NCI-H2081 treated with DMSO at 0.1 percent for 48 hours (cell line): Measurements from ENCODE around the gene VILL.
"Not testable (repeated sequence)": the region's sequence is repeated elsewhere in the genome, so short reads cannot be mapped to it uniquely, and the experiment has no call there.

Source experiments
- DNase-seq: peaks from one replicate; lab custom pipeline; 2025; lab: John Stamatoyannopoulos, UW

The VILL gene

DNA sequence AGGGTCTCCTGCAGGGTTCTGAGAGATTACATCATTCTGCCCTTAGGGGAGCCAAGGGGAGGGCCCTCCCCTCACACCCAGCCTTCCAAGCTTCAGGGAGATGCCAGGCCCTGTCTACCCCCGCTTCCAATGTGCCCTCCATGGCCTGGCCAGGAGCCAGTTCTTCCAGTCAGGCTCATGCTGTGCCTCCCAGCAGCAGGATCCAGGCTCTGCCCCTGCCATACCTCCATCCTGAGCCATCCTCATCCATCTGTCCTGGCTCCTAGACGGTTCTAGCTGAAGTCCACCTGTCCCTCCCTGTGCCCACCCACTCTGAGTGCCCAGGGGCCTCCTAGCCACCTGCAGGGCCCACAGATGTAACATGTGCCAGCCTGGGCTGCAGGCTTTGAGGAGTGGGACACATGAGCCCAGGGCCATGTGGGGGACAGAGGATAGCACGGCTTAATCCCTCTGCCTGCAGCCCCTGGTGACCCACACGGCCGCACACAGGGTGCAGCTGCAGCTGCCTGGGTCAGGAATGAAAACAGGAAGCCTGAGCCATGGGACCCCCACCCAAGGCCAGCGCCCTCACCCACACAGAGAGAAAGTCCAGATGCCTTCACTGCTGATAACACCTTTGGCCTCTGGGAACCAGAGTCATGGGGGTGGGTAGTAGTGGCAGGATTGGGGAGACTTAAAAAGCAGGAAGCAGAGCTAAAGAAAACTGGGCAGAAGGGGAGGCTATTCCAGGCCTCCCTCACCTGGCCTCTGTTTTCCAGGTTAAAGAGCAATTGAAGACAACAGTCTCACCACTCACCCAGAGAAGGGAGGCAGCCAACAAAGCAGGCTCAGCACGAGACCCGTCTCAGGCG, 27.1 kb downstream of the VILL start:
- no peak for DNase-seq

DNA sequence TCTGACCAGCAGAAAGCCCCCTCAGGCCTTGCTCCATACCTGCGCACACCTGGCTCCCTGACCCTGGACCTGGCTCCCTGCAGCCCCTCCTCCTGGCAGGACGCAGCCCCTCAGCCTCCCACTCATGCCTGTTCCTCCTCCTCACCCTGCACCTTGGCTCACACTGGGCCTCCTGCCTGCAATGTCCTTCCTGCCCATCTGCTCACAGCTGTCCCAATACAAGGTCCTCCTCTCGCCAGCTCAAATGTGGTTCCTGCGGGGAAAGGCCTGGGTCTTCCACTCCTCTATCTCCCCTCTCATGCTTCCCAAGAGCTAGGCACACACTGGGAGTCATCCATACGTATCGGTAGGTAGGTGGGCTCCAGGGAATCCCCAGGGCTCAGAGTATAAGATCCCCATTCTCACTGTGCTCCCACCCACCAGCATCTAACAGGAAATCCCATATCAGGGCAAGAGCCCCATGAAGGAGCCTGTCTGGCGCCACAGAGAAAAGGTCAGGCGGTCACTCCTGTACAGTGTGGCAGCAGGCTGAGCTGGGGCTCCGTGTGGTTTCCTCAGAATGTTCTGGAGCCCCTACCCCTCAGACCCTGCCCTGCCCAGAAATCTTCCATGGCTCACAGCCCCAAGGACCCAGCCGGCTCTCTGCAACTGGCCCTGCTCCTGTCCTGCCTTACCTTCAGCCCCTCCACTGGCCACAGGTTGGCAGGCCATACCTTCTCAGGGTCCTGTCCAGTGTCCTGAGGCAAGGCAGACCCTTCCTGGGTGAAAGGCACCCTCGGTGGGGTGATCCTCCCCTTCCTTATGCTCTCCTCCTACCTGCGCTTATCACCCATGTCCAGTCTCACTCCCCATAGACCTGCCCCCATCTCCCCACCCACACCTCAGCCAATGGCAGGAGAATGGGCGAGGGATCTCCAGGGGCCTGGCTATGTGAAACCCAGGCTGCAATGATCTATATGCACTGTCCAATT, 28.0 kb downstream of the VILL start:
- no peak for DNase-seq

DNA sequence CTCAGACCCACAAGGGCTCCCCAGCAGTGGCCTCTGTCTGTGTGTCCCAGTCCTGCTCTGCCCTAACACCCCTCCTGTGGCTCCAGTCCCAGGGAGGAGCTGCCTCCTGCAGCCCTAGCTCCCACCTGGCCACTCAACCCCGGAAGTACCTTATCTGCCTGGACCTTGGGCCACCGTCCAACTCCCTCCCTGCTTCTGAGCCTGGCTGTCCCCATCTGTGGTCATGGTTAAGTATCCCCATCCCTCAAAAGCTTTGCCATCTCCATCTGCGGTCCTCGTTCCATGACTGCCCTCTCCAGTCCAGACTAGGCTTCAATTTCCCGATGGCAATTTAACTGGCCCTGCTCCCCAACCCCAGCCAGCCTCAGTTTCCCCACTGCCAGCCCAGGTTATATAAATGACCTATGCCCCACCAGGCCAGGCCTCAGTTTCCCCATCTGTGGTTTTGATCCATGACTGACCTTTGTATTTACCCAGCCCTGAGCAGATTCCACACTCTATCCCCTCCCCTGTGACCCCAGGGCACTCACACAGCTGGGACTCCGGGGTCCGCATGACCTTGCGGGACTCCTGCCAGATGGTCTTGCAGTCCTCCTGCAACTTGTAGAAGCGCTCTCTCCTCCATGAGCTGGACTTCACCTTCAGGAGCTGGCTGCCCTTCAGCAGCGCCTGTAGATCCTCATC, 29.2 kb downstream of the VILL start:
- DNase-seq: no peak

DNA sequence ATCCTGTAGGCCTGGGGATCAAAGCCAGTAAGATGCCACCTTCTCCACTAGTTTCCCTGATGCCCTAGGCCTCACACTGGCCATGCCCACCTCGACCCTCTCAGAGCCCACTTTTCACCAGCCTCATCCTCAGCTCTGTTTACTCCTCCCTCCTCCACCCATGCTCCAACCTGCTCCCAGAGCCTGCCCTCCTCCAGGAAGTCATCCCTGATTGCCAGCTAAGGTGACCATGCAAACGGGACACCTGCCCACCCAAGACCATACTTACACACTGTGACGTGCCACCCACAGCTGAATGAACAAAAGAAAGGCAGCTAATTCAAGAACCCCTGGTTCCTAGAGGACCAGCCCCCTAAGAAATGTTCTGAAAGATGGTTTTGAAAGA, 29.7 kb downstream of the VILL start:
- DNase-seq: no peak

DNA sequence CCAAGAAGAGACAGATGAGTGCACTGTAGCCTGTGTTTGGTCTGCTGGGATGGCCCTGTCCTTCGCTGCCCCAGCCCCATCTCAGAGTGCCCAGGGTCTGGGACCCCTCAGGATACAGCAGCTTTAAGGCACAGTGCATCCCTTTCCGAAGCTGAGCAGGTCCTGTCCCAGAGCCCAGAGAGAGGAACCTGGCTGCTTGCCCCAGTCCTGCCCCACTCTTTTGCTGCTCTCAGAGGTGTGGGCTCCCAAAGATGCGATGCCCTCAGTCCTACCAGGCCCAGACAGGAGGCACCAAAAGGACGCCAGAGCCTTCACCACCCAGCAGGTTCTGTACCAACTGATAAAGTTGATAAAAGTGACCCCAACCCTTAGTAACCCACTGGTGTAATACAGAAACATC, 30.6 kb downstream of the VILL start:
- DNase-seq: no peak

DNA sequence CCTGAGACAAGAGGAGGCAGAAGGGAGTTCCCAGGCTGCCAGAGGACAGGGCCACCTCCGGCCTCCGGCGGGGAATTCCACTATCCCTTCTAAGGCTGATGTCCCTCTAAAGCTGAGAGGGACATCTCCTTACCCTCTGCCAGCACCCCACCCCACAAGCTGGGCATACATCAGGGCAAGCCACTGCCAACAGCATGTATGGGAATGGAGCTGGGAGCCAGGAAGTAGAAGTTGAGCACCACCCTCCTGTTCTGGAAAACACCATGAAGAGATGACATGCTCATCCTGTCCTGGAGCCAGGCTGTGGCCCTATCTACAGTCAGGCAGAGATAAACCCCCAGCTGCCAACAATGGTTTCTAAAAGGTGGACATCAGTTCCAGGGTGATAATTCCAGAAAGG, 31.7 kb downstream of the VILL start:
- no peak for DNase-seq

DNA sequence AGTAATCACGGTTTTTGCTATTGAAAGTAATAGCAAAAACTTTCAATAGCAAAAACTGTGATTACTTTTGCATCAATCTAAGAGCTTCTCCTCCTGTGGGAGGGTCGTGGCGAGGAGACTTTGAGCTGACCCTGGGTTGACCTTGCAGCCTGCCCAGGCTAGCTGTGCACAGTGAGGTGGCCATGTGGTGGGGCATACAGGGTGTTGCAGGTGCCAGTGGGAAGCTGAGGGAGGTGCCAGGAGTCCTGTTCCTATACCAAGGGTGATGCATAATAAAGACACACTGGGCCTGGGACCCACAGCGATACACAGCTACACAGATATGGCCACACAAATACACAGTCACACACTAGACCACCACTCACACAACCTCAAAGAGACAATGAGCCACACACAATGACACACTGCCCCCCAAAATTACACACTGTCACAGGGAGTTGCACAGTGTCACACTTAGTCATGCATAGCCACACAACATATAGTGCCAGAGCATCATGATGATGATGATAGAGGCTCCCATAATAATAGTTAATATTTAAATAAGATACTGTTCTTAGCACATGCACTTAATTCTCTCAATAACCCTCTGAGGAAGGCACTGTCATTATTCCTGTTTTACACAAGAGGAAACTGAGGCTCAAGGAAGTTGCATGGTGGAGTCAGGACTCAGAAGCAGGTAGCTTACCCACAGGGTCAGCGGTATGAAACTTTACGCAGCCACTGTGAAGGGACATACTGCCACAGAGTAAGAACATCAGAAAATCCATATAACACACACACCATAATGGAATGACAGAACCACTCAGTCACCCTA, 32.5 kb downstream of the VILL start:
- DNase-seq: no peak

DNA sequence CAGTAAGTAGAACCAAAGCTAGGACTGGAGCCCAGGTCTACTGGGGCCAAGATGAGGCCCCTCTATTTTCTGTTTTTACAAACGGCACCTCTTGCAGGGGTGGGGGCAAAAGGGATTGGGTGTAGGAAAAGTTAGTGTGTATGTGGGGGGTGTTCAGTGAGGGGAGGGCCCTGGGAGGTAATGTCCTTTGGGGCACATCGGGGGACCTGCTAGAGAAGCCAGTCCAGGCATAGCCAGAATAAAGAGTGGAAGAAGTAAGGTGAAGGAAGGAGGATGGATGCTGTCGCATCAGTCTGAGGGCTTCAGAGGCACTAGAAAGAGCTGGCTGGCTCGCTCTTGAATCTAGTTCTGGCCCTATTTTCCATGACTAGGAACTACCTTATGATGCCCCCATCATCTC, 36.3 kb downstream of the VILL start:
- no peak for DNase-seq

DNA sequence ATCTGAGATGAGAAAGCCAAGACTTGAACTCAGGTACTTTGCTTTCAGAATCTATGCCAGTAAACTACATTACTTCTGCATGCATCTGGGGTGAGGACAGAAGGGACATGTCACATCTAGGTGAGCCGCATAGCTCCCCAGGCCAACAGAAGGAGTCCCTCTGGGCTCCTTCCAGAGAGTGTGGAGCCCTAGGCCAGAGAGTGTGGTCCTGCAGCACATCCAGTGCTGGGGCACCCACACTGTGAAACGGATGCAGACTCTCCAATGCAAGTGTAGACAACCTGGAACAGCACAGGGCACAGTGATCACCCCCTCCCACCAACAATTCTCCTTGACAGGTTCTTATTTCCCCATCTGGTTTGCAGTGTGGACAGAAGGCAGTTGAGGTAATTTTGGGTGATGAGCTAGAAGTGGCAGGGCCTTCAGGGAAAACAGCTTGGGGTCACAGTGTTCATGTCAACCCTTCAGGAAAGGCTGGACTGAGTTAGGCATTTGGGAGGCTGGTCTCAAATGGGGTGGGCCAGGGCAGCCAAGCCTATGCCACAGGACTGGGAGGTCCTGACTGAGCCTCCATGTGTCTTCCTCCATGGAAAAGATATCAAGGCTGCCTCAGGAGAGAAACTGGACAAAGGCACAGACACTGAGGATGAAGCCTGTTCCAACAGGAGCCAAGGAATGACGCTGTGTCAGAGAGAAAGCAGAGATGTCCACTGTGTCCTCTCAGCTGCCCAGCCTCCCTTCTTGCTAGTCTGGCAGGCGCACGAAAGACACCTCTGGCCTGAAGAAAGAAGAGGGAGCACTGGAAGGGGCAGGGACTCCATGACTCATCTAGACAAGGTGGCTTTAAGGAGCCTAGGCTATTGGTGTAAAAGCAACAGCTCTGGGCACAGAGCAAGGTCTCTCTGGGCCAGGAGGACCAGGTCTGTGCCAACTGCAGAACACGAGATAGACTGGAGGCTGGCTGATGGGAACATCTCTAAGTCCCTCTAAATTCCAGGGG, 37.2 kb downstream of the VILL start:
- no peak for DNase-seq

DNA sequence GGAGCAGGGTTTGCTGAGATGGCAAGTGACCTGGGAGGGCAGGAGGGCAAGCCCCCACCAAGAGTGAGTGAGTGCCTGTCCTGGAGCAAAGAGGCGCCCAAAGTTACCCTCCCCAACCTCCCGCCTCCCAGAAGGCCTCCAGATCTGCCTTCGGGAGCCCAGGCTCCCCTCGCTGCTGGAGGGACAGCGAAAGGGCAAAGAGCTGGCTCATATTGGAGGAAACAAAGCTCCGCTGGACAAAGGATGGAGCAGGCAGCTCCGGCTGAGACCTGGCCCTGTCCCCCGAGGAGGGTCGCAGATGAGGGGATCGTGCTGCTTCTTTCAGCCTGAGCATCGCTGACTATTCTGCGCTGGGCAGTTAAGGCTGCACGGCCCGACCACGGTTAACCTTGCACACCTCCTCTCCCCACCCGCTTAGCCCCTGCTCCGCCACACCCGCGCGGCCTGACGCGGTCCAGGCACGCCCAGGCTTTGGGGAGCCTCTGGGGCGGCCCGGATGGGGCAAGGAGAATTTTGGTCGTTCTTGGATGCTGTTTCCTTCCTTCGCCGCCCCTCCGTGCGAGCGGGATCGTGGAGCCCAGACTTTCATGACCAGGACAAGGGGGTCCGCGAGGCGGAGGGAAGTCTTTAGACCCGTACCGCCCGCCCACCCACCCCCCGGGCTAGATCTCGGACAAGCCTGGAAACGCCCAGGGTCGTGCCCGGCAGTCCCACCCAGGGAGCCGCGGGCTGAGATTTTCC, 38.2 kb downstream of the VILL start:
- DNase-seq: no peak

DNA sequence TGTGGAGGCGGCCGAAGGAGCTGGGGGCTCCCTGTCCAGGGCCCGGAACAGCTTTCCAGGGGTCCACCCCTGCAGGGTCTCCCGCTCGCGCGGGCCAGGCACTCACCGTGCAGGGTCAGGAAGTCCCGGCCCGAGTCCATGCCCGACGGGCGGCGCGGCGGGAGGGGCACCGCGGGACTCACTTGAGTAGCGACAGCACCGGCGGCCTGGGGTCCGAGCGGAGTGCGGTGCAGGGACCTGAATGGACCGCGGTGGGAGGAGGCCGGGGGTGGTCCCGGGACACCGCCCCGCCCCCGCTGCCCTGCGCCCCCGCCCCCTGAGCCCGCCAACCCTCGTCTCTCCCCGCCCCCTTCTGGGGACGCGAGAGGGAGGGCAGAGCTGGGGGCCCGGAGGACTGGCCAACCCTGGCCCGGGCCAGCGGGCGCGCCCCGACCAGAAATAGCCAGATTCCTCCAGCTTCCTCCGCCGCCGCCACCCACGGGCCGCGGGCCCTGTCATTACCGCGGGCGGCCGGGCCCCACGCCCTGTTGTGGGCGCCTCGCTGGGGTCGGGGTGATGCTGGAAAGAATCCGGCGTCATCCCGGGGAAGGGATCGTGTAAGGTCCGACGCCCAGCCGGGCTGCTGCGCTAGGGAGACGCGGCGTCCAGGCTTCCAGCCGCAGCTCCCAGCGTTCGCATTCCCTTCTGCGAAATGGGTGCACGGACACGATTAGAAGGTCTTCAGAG, 39.0 kb downstream of the VILL start, which contains the start of gene PLCD1:
Gene PLCD1 (minus strand): TSS at position 243 of the 726 bp plus-strand sequence. CDS start 103 bp downstream, at position 140.
- no peak for DNase-seq

DNA sequence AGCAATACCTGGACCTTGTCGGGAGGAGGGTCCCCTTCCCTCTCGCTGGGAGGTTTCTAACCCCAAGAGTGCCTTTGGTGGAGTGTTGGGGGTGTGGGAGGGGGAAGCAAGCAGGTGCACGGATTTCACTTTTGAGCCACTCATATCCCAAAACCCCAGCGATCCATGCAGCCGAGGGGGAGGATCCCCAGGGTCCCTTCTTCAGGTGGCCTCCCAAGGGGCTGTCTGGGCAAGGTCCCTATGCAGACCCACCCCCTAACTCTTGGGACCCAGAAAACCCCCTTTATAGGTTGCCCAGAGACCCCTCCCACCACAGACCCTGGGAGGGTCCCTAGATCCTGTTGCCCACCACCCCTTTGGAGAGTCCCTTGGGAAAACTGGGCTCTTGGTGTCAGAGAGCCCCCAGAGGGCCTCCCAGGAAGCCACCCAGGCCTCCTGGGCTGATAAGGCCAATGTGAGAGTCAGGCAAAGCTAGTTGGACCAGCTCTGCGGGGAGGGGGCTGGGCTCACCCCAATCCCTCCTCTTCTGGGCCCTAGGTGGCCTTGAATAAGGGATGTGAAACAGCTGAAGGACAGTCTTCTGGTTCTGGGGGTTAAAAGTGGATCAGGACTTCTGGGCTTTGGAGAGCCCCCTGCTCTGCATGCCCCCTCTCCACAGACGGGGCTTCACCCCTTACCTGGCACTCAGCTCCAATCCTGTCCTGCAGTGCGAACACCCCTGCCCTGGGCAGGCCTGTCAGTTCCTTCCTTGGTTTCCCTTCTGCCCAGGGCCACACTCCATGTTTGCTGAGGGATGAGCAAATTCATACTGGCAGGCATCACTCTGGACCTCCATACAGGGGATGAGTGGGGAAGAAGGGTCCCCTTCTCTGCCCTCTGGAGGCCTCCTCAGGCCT, 39.8 kb downstream of the VILL start:
- no peak for DNase-seq

DNA sequence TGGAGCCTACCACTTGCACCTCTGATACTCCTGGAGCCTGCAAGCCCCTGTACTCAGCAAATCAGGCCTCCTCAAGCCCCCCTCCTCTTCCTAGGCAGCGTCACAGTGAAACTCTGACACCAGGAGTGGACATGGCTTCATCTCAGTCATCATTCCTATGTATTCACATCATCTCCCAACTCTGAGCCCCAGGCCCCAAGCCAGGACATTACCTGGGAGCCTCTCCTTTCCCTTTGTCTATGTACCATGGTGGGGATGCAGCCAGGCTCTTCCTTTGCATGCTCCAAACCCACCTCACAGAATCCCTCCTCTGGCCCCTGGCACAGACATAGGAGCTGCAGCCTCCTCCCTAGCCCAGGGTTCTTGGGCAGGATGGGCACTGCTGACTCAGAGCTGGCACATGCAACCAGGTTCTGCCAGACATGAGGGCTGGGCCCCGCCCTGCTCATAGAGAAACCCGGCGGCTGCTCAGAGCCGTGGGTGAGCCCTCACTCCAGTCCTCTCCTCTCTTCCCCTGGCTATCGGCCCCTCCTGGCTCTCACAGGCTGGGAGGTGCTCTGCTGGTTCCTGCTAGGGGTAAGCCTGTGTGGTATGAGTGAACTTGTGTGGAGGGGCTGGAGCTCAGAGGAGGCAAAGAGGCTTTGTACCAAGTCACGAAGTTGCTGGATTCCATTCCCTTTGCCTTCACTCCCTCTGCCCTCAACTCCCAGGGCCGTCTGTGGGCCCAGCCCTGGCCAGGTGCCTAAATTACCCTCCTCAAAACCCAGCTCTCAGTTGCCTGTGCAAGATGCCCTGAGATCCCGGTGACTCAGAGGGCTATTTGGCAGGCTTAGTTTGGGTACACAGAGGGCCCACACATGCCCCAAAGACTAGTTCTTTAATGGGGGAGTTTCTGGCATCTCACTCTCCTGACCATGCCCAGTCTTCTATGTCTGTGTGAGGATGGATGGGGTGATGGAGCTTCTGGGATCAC, 40.7 kb downstream of the VILL start:
- no peak for DNase-seq

DNA sequence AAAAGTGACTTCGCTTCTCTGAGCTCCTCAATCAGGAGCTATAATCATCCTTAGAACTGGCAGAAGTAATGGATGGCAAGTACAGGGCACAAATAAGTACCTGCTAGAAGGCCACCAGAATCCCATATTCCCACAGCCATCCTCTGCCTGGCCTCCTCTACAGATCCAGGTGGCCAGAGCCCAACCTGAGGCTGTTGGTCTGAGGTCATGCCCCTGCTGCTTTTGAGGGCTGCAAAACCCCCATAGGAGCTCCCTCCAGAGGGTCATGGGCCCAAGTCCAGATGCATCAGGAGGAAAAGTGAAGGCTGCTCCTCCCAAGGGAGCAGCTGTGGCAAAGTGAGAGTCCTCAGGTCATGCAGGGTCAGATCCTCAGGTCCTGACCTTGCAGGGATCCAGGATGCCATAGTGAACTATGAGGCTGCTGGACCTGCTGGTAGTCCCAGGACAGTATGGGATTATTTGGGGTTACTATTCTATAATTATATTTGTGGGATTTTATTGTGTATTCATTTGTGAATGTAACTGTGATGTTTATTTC, 41.8 kb downstream of the VILL start:
- no peak for DNase-seq

DNA sequence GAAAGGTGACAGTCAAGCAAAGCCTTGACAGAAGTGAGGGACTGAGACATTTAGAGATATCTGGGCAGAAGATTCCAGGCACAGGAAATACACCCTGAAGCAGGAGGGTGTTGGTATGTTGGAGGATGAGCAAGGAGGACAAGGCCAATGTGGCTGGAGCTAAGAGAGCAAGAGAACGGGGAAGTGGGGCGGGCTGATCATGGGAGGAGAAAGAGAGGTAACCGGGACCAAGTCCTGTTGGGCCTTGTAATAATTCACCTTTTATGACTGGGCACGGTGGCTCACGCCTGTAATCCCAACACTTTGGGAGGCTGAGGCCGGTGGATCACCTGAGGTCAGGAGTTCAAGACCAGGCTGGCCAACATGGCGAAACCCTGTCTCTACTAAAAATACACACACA, 43.0 kb downstream of the VILL start:
- not testable (repeated sequence) for DNase-seq

DNA sequence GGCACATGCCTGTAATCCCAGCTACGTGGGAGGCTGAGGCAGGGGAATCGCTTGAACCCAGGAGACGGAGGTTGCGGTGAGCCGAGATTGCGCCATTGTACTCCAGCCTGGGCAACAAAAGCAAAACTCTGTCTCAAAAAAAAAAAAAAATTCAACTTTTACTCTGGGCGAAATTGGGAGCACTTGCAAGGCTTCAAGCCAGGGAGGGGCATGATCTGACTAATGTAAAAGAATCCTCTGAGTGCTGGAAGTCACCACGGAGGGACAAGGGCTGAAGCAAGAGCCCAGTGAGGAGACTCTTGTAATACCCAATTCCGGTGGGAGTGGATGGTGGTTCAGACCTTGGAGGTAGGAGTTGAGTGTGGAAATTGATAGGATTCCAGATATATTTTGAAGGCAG, 43.7 kb downstream of the VILL start:
- not testable (repeated sequence) for DNase-seq
